HG02973 (cell line): ENCODE measurements around the gene PLEKHG1.

Source experiments
- ATAC-seq: cut with Tn5 transposase; IDR thresholded peaks from one replicate; pipeline ENCODE4 v1.9.1; 2021; ENCODE audit warnings: moderate library complexity; ENCODE audit not compliant: unreplicated experiment

PLEKHG1 gene

GRCh38 chr6:150588888-150589499, 10.7 kb upstream of the PLEKHG1 start:
- no peak for ATAC-seq

GRCh38 chr6:150589852-150590251, 9.8 kb upstream of the PLEKHG1 start:
- ATAC-seq: no peak

GRCh38 chr6:150590446-150590845, 9.2 kb upstream of the PLEKHG1 start:
- no peak for ATAC-seq

GRCh38 chr6:150592377-150592995, 7.2 kb upstream of the PLEKHG1 start:
- no peak for ATAC-seq

GRCh38 chr6:150593119-150593518, 6.6 kb upstream of the PLEKHG1 start:
- no peak for ATAC-seq

GRCh38 chr6:150596439-150596838, 3.2 kb upstream of the PLEKHG1 start:
- no peak for ATAC-seq

GRCh38 chr6:150598401-150598800, 1.3 kb upstream of the PLEKHG1 start:
- no peak for ATAC-seq

- ATAC-seq: no peak
These were observed 857 bp upstream of the PLEKHG1 start for GRCh38 chr6:150598858-150599198.

GRCh38 chr6:150600010-150600300, 270 bp downstream of the PLEKHG1 start:
- no peak for ATAC-seq

GRCh38 chr6:150600301-150601017, 774 bp downstream of the PLEKHG1 start:
- ATAC-seq: peak; percentile 71

GRCh38 chr6:150601439-150601838, 1.8 kb downstream of the PLEKHG1 start:
- no peak for ATAC-seq

GRCh38 chr6:150603176-150603575, 3.5 kb downstream of the PLEKHG1 start:
- no peak for ATAC-seq

GRCh38 chr6:150604467-150604866, 4.8 kb downstream of the PLEKHG1 start:
- no peak for ATAC-seq

GRCh38 chr6:150605333-150605732, 5.6 kb downstream of the PLEKHG1 start:
- no peak for ATAC-seq

GRCh38 chr6:150606168-150606591, 6.5 kb downstream of the PLEKHG1 start:
- no peak for ATAC-seq

- ATAC-seq: no peak
These were observed 7.1 kb downstream of the PLEKHG1 start for GRCh38 chr6:150606647-150607328.

GRCh38 chr6:150607329-150607650, 7.6 kb downstream of the PLEKHG1 start:
- no peak for ATAC-seq

- ATAC-seq: no peak
These were observed 10.9 kb downstream of the PLEKHG1 start for GRCh38 chr6:150610584-150610983.

GRCh38 chr6:150613269-150613668, 13.6 kb downstream of the PLEKHG1 start:
- no peak for ATAC-seq

GRCh38 chr6:150615967-150616366, 16.3 kb downstream of the PLEKHG1 start:
- ATAC-seq: no peak

GRCh38 chr6:150616586-150616985, 16.9 kb downstream of the PLEKHG1 start:
- ATAC-seq: no peak

- ATAC-seq: no peak
These were observed 17.4 kb downstream of the PLEKHG1 start for GRCh38 chr6:150617062-150617461.
